Type B pancreatic cell (in vitro differentiated cells): Measurements from ENCODE around the gene ATXN1L. TPM values are rescaled to one million over a fixed set of nuclear protein-coding genes. Genes with fewer than 3 reads are reported as not detected.
"Not testable (repeated sequence)": the region's sequence is repeated elsewhere in the genome, so short reads cannot be mapped to it uniquely, and the experiment has no call there.

ENCODE experiments used
- DNase-seq: peaks from one replicate; pipeline ENCODE4 v3.0.0; 2021; ENCODE audit warnings: mixed read lengths; ENCODE audit not compliant: unreplicated experiment; ENCODE audit errors: extremely low spot score
- H3K27ac Mint-ChIP-seq: 2 replicates; pipeline ENCODE4 v1.8.0; 2021; ENCODE audit warnings: mild to moderate bottlenecking, mixed read lengths
- H3K27me3 Mint-ChIP-seq: 2 replicates; pipeline ENCODE4 v1.8.0; 2021; ENCODE audit warnings: mixed read lengths
- H3K36me3 Mint-ChIP-seq: 2 replicates; pipeline ENCODE4 v1.8.0; 2021; ENCODE audit warnings: mixed read lengths
- H3K4me1 Mint-ChIP-seq: one replicate; pipeline ENCODE4 v1.8.0; 2021; ENCODE audit warnings: mixed read lengths; ENCODE audit not compliant: unreplicated experiment
- H3K4me3 Mint-ChIP-seq: 2 replicates; pipeline ENCODE4 v1.8.0; 2021; ENCODE audit warnings: mild to moderate bottlenecking, mixed read lengths
- H3K9me3 Mint-ChIP-seq: 2 replicates; pipeline ENCODE4 v1.8.0; 2021; ENCODE audit warnings: mixed read lengths
- CTCF ChIP-seq: fragments of 200-600 bp; sonication (generic); conservative IDR thresholded peaks from 2 replicates; pipeline ENCODE4 v1.5.0; 2021; ENCODE audit warnings: antibody characterized with exemption, mild to moderate bottlenecking
- long read RNA-seq: library from polyadenylated mRNA; unstranded; transcript quantifications from one replicate; pipeline ENCODE4 v2.0.0, GENCODE V29; 2020
- total RNA-seq: library from RNA; stranded (reverse); gene quantifications from 2 replicates; pipeline ENCODE4 v1.2.1, GENCODE V29; 2021; ENCODE audit warnings: low replicate concordance

ATXN1L gene
- total RNA-seq, result 27.8 and 29.0 TPM in 2 replicates
- long read RNA-seq, result 0 reads

- no peaks in the 10 kb centered on the region for H3K9me3 Mint-ChIP-seq
- TF ChIP-seq CTCF, result no peak
- DNase-seq, result peak; percentile 96
- peak within 1 kb of the TSS; percentile 93 for H3K4me3 Mint-ChIP-seq
- H3K4me1 Mint-ChIP-seq, result peaks cover 9% of the 10 kb centered on the region
- peak within 1 kb of the TSS; percentile 95 for H3K27ac Mint-ChIP-seq
- H3K27me3 Mint-ChIP-seq, result no peaks in the 10 kb centered on the region
- peaks cover 17% of the 10 kb centered on the region for H3K36me3 Mint-ChIP-seq
Measured at GRCh38 chr16:71845639-71846430, at the start of gene ATXN1L. Gene ATXN1L, plus strand, starts transcription at chr16:71845976. Its CDS starts 3,765 bp downstream, at chr16:71849741.

GRCh38 chr16:71796501-71797097 is 49.2 kb upstream of the ATXN1L start:
- H3K4me1 Mint-ChIP-seq, result peaks cover 14% of the 10 kb centered on the region
- no peaks in the 10 kb centered on the region for H3K9me3 Mint-ChIP-seq
- H3K27ac Mint-ChIP-seq, result no peak overlapping the region
- no peaks in the 10 kb centered on the region for H3K27me3 Mint-ChIP-seq
- DNase-seq, result no peak
- H3K36me3 Mint-ChIP-seq, result peaks cover 12% of the 10 kb centered on the region
- no peak for TF ChIP-seq CTCF
- H3K4me3 Mint-ChIP-seq, result no peak overlapping the region

- H3K9me3 Mint-ChIP-seq, result no peaks in the 10 kb centered on the region
- no peak for DNase-seq
- H3K27me3 Mint-ChIP-seq, result no peaks in the 10 kb centered on the region
- H3K36me3 Mint-ChIP-seq, result peaks cover 16% of the 10 kb centered on the region
- H3K27ac Mint-ChIP-seq, result peak overlapping the region; percentile 28
- peaks cover 10% of the 10 kb centered on the region for H3K4me1 Mint-ChIP-seq
- TF ChIP-seq CTCF, result no peak
- H3K4me3 Mint-ChIP-seq, result peak overlapping the region; percentile 27
Measured at GRCh38 chr16:71803305-71803690, 42.5 kb upstream of the ATXN1L start.

- TF ChIP-seq CTCF, result no peak
- Mint-ChIP-seq H3K27ac (peak overlapping the region; percentile 98), H3K36me3 (peaks cover 11% of the 10 kb centered on the region), H3K4me1 (peaks cover 14% of the 10 kb centered on the region), H3K4me3 (peak overlapping the region; percentile 96), H3K9me3 (no peaks in the 10 kb centered on the region), H3K27me3 (no peaks in the 10 kb centered on the region)
- no peak for DNase-seq
Measured at GRCh38 chr16:71807905-71808592, 37.7 kb upstream of the ATXN1L start.

- TF ChIP-seq CTCF, result no peak
- peaks cover 9% of the 10 kb centered on the region for H3K4me1 Mint-ChIP-seq
- H3K9me3 Mint-ChIP-seq, result no peaks in the 10 kb centered on the region
Measured at GRCh38 chr16:71808593-71809459, 37.0 kb upstream of the ATXN1L start, which contains the start of gene AP1G1. Gene AP1G1, minus strand, starts transcription at chr16:71808834. Its CDS starts 19,355 bp downstream, at chr16:71789479.

GRCh38 chr16:71810155-71810530 is 35.6 kb upstream of the ATXN1L start:
- not testable (repeated sequence) for H3K27me3 Mint-ChIP-seq, DNase-seq, H3K36me3 Mint-ChIP-seq, H3K4me1 Mint-ChIP-seq, H3K9me3 Mint-ChIP-seq
- peak overlapping the region; percentile 98 for H3K27ac Mint-ChIP-seq
- peak overlapping the region; percentile 96 for H3K4me3 Mint-ChIP-seq

More at GRCh38 chr16:71808593-71809459, 37.0 kb upstream of the ATXN1L start, which contains the start of gene AP1G1:
- DNase-seq, result peak; percentile 89
- Mint-ChIP-seq H3K36me3 (peaks cover 7% of the 10 kb centered on the region), H3K27me3 (no peaks in the 10 kb centered on the region), H3K27ac (peak within 1 kb of the TSS; percentile 98), H3K4me3 (peak within 1 kb of the TSS; percentile 96)
